HG02840 (cell line): ENCODE data around the gene CARNS1.

Source experiments
- ATAC-seq: cut with Tn5 transposase; IDR thresholded peaks from one replicate; pipeline ENCODE4 v1.9.1; 2021; ENCODE audit warnings: mild to moderate bottlenecking, moderate library complexity, moderate number of reproducible peaks; ENCODE audit not compliant: unreplicated experiment, low FRiP score

Gene CARNS1

GRCh38 chr11:67438158-67438902, 22.9 kb downstream of the CARNS1 start:
- ATAC-seq, result no peak

GRCh38 chr11:67439321-67440228, 24.1 kb downstream of the CARNS1 start:
- no peak for ATAC-seq

- no peak for ATAC-seq
Observed at GRCh38 chr11:67440229-67441097, 25.0 kb downstream of the CARNS1 start.

- no peak for ATAC-seq
Observed at GRCh38 chr11:67441098-67441563, 25.7 kb downstream of the CARNS1 start.

GRCh38 chr11:67441731-67442351, 26.4 kb downstream of the CARNS1 start:
- ATAC-seq, result no peak

- no peak for ATAC-seq
Observed at GRCh38 chr11:67442504-67443404, 27.3 kb downstream of the CARNS1 start.

GRCh38 chr11:67445515-67445914, 30.0 kb downstream of the CARNS1 start:
- no peak for ATAC-seq

- ATAC-seq, result no peak
Observed at GRCh38 chr11:67448220-67448609, 32.7 kb downstream of the CARNS1 start.

- ATAC-seq, result no peak
Observed at GRCh38 chr11:67449116-67449844, 33.8 kb downstream of the CARNS1 start.

- ATAC-seq, result no peak
Observed at GRCh38 chr11:67450796-67451657, 35.5 kb downstream of the CARNS1 start.

- ATAC-seq, result no peak
Observed at GRCh38 chr11:67451658-67451976, 36.1 kb downstream of the CARNS1 start.

GRCh38 chr11:67452141-67452952, 36.9 kb downstream of the CARNS1 start, which contains the start of gene GPR152:
TSS of gene GPR152 (minus strand) at chr11:67452729. CDS start at chr11:67452724, 5 bp downstream.
- ATAC-seq, result no peak

GRCh38 chr11:67453816-67454732, 38.6 kb downstream of the CARNS1 start:
- no peak for ATAC-seq

- no peak for ATAC-seq
Observed at GRCh38 chr11:67455054-67455453, 39.6 kb downstream of the CARNS1 start, which contains the start of gene CABP4. TSS of gene CABP4 (plus strand) at chr11:67455354. CDS start at chr11:67455424, 70 bp downstream.

- ATAC-seq, result no peak
Observed at GRCh38 chr11:67456068-67456705, 40.7 kb downstream of the CARNS1 start.
